ENCODE measurements around the gene FGF19.

GRCh38 chr11:69682221-69682620, 21.6 kb downstream of the FGF19 start:
- TF ChIP-seq RAD21 (IDR thresholded peaks at IDR 0.05; ENCODE audit: low read depth) (no peak), CEBPB (IDR thresholded peaks at IDR 0.05) (no peak), YY1 (IDR thresholded peaks at IDR 0.05; ENCODE audit: low read depth) (no peak), USF1 (IDR thresholded peaks at IDR 0.05) (no peak), REST (IDR thresholded peaks at IDR 0.05; ENCODE audit: low read depth) (no peak), EP300 (IDR thresholded peaks at IDR 0.05; ENCODE audit: borderline replicate concordance) (no peak), ZBTB7A (IDR thresholded peaks at IDR 0.05; ENCODE audit: low read depth) (no peak)
- TF ChIP-seq, protein P1, sequence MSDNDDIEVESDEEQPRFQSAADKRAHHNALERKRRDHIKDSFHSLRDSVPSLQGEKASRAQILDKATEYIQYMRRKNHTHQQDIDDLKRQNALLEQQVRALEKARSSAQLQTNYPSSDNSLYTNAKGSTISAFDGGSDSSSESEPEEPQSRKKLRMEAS (IDR thresholded peaks at IDR 0.05), result no peak

Data from Ishikawa (cell line).